ENCODE data around the gene SHKBP1. TPM values are rescaled to one million over a fixed set of nuclear protein-coding genes. Genes with fewer than 3 reads are reported as not detected.

The SHKBP1 gene
- total and polyA plus RNA-seq, 9 of the 15 experiments (the other 6 are each of a cell fraction or from before 2014, with no cell fraction given), result 1.2 to 58.1 (median 22.3) TPM

DNA sequence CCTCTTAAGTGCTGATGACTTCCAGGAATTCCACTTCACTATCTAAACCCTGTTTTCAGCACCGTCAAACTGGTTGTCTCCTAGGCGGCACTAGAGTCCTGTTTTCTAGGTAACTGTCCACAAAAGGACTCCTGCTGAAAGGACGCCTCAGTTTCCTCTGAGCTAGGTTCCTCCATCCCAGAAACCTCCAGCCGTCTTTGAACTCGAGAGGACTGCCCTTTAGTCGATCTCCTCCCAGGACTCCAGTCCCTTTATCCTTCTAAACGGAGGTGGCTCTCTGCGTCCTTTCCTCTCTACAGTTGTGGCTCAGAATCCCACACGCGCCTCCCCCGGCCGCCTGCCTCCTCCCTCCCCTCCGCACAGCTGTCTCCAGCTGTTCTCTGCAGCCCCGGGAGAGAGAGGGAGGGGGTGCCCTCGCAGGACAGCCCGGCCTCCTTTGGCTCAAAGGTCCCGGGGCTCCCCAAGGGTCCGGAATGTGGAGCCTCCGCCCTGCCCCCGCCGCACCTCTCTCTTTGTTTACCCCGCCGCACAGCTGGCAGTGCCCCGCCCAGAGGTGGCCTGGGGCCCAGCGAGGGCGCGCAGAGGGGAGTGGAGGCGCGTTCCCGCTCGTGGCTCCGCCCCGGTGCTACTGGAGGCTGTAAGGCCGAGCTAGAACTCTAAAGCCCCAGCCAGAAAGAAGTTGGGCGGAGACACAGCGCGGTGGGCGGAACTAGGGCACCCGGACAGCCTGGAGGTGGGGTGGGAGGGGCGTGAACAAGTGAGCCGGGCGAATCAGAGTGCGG is 26.9 kb downstream of the SHKBP1 start (continued):
- TF ChIP-seq MBD2 (IDR thresholded peaks at IDR 0.05; ENCODE audit: borderline replicate concordance, low read depth) (0 out of 2 replicates have a peak, but pooled peaks have one; percentile 21), FOXP1 (CRISPR knock-in tag; IDR thresholded peaks at IDR 0.05) (0 out of 2 replicates have a peak, but pooled peaks have one; percentile 56), SP1 (CRISPR knock-in tag; IDR thresholded peaks at IDR 0.05) (peak; percentile 91), MTA3 (IDR thresholded peaks at IDR 0.05; ENCODE audit: borderline replicate concordance) (peak; percentile 44; the same call in 1 of the 2 replicates), CHD1 (IDR thresholded peaks at IDR 0.05; ENCODE audit: low read length) (no peak), HMG20A (CRISPR knock-in tag; conservative IDR thresholded peaks at IDR 0.05) (no peak), SMAD1 (IDR thresholded peaks at IDR 0.05; ENCODE audit: low read depth, low read length, partially characterized antibody) (peak; percentile 22), EGR1 (conservative IDR thresholded peaks at IDR 0.05) (peak; percentile 42), PCBP1 (IDR thresholded peaks at IDR 0.05; ENCODE audit: low read depth, low read length, poor library complexity, severe bottlenecking) (peak; percentile 57), ZNF57 (CRISPR knock-in tag; IDR thresholded peaks at IDR 0.05) (no peak)
- TF ChIP-seq, protein P1, sequence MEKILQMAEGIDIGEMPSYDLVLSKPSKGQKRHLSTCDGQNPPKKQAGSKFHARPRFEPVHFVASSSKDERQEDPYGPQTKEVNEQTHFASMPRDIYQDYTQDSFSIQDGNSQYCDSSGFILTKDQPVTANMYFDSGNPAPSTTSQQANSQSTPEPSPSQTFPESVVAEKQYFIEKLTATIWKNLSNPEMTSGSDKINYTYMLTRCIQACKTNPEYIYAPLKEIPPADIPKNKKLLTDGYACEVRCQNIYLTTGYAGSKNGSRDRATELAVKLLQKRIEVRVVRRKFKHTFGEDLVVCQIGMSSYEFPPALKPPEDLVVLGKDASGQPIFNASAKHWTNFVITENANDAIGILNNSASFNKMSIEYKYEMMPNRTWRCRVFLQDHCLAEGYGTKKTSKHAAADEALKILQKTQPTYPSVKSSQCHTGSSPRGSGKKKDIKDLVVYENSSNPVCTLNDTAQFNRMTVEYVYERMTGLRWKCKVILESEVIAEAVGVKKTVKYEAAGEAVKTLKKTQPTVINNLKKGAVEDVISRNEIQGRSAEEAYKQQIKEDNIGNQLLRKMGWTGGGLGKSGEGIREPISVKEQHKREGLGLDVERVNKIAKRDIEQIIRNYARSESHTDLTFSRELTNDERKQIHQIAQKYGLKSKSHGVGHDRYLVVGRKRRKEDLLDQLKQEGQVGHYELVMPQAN (IDR thresholded peaks at IDR 0.05; ENCODE audit: borderline replicate concordance), result peak; percentile 96
- TF ChIP-seq, protein P2, sequence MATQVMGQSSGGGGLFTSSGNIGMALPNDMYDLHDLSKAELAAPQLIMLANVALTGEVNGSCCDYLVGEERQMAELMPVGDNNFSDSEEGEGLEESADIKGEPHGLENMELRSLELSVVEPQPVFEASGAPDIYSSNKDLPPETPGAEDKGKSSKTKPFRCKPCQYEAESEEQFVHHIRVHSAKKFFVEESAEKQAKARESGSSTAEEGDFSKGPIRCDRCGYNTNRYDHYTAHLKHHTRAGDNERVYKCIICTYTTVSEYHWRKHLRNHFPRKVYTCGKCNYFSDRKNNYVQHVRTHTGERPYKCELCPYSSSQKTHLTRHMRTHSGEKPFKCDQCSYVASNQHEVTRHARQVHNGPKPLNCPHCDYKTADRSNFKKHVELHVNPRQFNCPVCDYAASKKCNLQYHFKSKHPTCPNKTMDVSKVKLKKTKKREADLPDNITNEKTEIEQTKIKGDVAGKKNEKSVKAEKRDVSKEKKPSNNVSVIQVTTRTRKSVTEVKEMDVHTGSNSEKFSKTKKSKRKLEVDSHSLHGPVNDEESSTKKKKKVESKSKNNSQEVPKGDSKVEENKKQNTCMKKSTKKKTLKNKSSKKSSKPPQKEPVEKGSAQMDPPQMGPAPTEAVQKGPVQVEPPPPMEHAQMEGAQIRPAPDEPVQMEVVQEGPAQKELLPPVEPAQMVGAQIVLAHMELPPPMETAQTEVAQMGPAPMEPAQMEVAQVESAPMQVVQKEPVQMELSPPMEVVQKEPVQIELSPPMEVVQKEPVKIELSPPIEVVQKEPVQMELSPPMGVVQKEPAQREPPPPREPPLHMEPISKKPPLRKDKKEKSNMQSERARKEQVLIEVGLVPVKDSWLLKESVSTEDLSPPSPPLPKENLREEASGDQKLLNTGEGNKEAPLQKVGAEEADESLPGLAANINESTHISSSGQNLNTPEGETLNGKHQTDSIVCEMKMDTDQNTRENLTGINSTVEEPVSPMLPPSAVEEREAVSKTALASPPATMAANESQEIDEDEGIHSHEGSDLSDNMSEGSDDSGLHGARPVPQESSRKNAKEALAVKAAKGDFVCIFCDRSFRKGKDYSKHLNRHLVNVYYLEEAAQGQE (IDR thresholded peaks at IDR 0.05; ENCODE audit: borderline replicate concordance), result peak; percentile 61
- TF ChIP-seq, protein P2 (CRISPR knock-in tag; IDR thresholded peaks at IDR 0.05; ENCODE audit: low read depth), result peak; percentile 15; the same call in 1 of the 2 replicates

Measured in K562 (cell line).